NOMO-1 treated with dmso at 0.1 percent for 144 hours (cell line): ENCODE measurements around the gene MROH8.
A peak's percentile ranks its signal among the peaks of the same experiment; 100 is the strongest.
"Not testable (repeated sequence)": the region's sequence is repeated elsewhere in the genome, so short reads cannot be mapped to it uniquely, and the experiment has no call there.

Experiments used
- DNase-seq: peaks from one replicate; lab custom pipeline; 2025; ENCODE audit not compliant: unreplicated experiment; lab: John Stamatoyannopoulos, UW

MROH8 gene

DNA sequence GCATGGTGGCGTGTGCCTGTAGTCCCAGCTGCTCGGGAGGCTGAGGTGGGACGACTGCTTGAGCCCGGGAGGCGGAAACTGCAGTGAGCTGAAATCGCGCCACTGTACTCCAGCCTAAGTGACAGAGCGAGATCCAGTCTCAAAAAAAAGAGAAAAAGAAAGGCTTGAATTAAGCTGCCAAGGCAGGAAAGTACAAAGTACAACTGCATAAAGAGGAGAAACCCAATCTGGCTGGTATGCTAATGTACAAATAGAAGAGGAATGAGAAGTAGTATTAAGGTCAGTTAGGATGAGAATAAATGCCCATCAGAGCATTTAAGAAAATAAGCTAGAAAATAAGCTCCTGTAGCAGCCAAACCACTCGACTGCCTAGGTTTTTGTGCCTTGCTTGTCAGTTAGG is 23.4 kb downstream of the MROH8 start:
- DNase-seq, result no peak

DNA sequence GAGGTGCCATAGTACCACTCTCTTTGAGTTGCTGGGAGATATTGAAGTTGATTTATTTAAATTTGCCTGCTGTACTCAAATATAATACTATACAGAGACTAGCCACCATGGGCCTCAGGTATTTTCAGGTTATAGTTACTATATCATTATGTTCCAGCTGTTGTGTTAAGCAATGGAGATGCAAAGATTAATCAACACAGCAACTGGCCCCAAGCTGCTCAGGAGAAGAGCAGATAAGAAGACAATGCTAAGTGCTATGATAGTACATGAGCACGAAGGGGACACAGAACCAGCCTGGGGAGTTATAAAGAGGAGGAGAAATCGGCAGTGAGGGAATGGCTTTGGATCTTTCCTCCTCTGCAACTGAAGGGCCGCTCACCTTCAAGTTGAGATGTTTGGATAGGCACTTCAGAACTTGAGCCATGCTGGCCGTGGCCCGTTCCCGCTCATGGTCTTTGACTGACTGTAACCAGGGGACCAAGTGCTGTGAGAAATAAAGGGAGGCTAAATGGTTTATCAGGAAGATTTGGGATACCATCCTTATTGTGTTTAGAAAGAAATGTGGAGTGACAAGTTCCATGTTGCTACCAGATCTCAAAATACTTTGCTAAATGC is 24.6 kb downstream of the MROH8 start:
- no peak for DNase-seq

DNA sequence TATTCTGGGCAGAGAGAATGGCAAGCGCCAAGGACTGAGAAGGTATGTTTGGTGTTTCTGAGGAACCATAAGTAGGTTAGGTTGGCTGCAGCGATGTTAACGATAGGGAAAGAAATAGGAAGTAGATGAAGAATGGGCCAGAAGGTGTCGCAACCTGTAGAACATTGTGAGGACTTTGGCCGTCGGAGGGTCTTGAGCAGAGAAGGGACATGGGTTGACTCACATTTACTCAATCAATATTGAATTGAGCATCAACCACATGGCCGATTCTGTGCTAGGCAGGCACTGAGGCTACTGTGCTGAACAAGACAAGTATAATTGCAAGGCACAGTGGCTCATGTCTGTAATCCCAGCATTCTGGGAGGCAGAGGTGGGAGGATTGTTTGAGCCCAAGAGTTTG is 27.1 kb downstream of the MROH8 start:
- peak; percentile 62 for DNase-seq

GRCh38 chr20:37151529-37151928 is 27.8 kb downstream of the MROH8 start:
- no peak for DNase-seq

DNA sequence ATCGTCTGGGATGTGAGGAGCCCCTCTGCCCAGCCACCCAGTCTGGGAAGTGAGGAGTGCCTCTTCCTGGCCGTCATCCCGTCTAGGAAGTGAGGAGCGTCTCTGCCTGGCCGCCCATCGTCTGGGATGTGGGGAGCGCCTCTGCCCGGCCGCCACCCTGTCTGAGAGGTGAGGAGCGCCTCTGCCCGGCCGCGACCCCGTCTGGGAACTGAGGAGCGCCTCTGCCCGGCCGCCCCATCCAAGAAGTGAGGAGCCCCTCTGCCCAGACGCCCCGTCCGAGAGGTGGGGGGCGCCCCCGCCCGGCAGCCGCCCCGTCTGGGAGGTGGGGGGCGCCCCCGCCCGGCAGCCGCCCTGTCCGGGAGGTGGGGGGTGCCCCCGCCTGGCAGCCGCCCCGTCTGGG is 28.5 kb downstream of the MROH8 start:
- DNase-seq, result not testable (repeated sequence)

GRCh38 chr20:37147250-37147649 is 32.1 kb downstream of the MROH8 start:
- no peak for DNase-seq

GRCh38 chr20:37144856-37145404 is 34.4 kb downstream of the MROH8 start:
- no peak for DNase-seq

- no peak for DNase-seq
Observed at GRCh38 chr20:37142708-37143107, 36.6 kb downstream of the MROH8 start.

GRCh38 chr20:37137547-37137946 is 41.8 kb downstream of the MROH8 start:
- no peak for DNase-seq

- DNase-seq, result no peak
Observed at GRCh38 chr20:37133952-37134351, 45.4 kb downstream of the MROH8 start.

GRCh38 chr20:37131486-37131885 is 47.9 kb downstream of the MROH8 start:
- DNase-seq, result no peak

- DNase-seq, result no peak
Observed at GRCh38 chr20:37128803-37129202, 50.5 kb downstream of the MROH8 start.

- not testable (repeated sequence) for DNase-seq
Observed at GRCh38 chr20:37126290-37126689, 53.1 kb downstream of the MROH8 start.

GRCh38 chr20:37123441-37123840 is 55.9 kb downstream of the MROH8 start:
- DNase-seq, result peak; percentile 10

- DNase-seq, result no peak
Observed at GRCh38 chr20:37120497-37120896, 58.9 kb downstream of the MROH8 start.

GRCh38 chr20:37119356-37120036 is 59.9 kb downstream of the MROH8 start:
- DNase-seq, result no peak

DNA sequence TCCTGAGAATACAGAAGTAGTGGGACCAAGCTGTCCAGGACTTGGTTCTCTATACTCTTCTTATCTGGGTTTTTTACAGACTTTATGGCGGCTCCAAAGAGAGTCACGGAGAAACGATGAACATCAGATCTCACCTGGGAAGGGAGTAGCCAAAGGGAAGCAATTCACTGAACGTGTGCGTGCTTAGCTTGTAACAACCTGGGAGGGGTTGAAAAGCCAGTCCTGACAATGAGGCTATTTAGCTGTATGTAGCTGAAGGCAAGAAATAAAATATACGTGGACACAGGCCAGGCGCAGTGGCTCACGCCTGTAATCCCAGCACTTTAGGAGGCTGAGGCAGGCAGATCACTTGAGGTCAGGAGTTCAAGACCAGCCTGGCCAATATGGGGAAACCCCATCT is 65.3 kb downstream of the MROH8 start:
- DNase-seq, result no peak

DNA sequence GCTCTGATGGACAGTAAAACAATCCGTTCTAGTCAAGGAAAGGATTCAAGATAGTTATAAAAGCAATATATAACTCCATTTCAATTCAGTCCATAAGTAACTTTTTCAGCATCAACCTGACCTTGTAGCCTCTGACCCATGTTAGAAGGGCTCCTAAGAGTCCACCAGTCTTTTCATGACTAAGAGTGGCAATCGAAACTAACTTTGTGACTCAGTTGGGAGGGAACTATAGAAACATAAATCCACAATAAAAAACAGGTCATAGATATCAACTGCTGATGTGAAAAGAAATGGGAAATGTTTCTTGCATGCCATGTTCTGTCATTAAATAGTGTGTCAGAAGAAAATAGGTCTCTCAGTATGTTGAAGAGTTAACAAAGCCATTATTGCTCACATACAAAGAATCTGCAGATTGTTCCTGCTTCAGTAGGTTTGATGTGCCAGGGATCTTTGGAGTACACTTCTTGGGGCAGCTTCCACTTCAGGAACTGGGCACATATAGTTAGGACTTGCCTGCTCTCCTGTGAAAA is 67.4 kb downstream of the MROH8 start:
- no peak for DNase-seq

GRCh38 chr20:37108676-37109075 is 70.7 kb downstream of the MROH8 start:
- DNase-seq, result no peak

- DNase-seq, result no peak
Observed at GRCh38 chr20:37102571-37102970, 76.8 kb downstream of the MROH8 start.

DNA sequence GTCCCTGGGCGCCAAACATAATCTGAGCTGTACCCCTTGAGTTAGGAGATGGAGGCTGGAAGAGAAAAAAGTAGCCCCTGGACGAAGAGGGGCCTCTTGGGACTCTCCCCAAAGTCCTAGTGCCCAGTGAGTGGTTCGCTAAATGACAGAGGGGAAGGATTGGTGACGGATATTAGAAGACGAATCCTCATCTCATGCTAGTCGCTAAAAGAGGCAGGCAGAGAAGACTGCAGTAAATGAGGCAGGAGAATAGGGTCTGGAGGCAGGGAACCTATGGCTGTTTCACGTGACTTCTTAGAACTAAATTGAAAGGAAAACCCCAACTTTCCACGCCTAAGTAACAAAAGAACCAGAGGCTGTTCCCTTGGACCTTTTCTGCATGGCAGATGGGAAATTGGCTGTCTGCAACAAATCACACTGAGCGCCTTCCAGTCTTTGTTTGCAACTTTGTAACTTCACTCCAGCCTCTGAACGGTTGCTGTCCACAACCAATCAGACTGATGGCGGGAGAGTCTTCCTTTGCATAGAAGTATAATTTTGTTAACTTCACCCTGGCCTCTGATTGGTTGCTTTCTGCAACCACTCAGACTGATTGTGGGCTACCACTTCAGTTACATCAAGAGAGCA is 82.8 kb downstream of the MROH8 start:
- no peak for DNase-seq
